ENCODE data around the gene MITF. TPM values are rescaled to one million over a fixed set of nuclear protein-coding genes. Genes with fewer than 3 reads are reported as not detected.

Gene MITF
- total RNA-seq = 1.7 and 8.7 TPM in 2 replicates

GRCh38 chr3:69739204-69740102 lies at the start of gene MITF:
Gene MITF (plus strand): TSS chr3:69739464. CDS start chr3:69739598, 134 bp downstream.

GRCh38 chr3:69999140-70000027 lies 260.1 kb downstream of the MITF start, which contains the start of gene SAMMSON:
Gene SAMMSON (plus strand): TSS chr3:69999733.

All from tracheal epithelial cell (primary cell).